HG03558 (cell line): ENCODE data around the gene BIK.
A peak's percentile ranks its signal among the peaks of the same experiment; 100 is the strongest.
"Not testable (repeated sequence)": the region's sequence is repeated elsewhere in the genome, so short reads cannot be mapped to it uniquely, and the experiment has no call there.

ENCODE experiments used
- ATAC-seq: cut with Tn5 transposase; IDR thresholded peaks from one replicate; pipeline ENCODE4 v1.9.1; 2021; ENCODE audit warnings: moderate number of reproducible peaks; ENCODE audit not compliant: unreplicated experiment; ENCODE audit errors: extremely low read depth

Gene BIK

GRCh38 chr22:43133401-43133800 is 22.9 kb downstream of the BIK start:
- ATAC-seq, result no peak

- no peak for ATAC-seq
Observed at GRCh38 chr22:43134553-43134952, 24.0 kb downstream of the BIK start.

GRCh38 chr22:43135565-43135964 is 25.0 kb downstream of the BIK start:
- ATAC-seq, result no peak

- no peak for ATAC-seq
Observed at GRCh38 chr22:43136255-43136654, 25.7 kb downstream of the BIK start.

GRCh38 chr22:43136801-43137200 is 26.3 kb downstream of the BIK start:
- no peak for ATAC-seq

GRCh38 chr22:43142880-43143562 is 32.5 kb downstream of the BIK start, which contains the start of gene MCAT:
Gene MCAT, minus strand, starts transcription at chr22:43143398. Its CDS starts 50 bp downstream, at chr22:43143348.
- peak; percentile 63 for ATAC-seq

GRCh38 chr22:43144949-43145348 is 34.4 kb downstream of the BIK start:
- ATAC-seq, result no peak

GRCh38 chr22:43145371-43145770 is 34.8 kb downstream of the BIK start:
- ATAC-seq, result not testable (repeated sequence)

- ATAC-seq, result not testable (repeated sequence)
Observed at GRCh38 chr22:43146332-43146731, 35.8 kb downstream of the BIK start.

GRCh38 chr22:43147821-43148220 is 37.3 kb downstream of the BIK start:
- no peak for ATAC-seq

- no peak for ATAC-seq
Observed at GRCh38 chr22:43148581-43148980, 38.0 kb downstream of the BIK start.

- no peak for ATAC-seq
Observed at GRCh38 chr22:43150731-43151206, 40.2 kb downstream of the BIK start.

- ATAC-seq, result no peak
Observed at GRCh38 chr22:43151251-43152002, 40.9 kb downstream of the BIK start, which contains the start of gene TSPO. Gene TSPO, plus strand, starts transcription at chr22:43151559. Its CDS starts 7,680 bp downstream, at chr22:43159239.

GRCh38 chr22:43152003-43152356 is 41.4 kb downstream of the BIK start:
- ATAC-seq, result no peak

- no peak for ATAC-seq
Observed at GRCh38 chr22:43152357-43153071, 42.0 kb downstream of the BIK start.

- no peak for ATAC-seq
Observed at GRCh38 chr22:43153899-43154298, 43.3 kb downstream of the BIK start.

GRCh38 chr22:43154887-43155536 is 44.5 kb downstream of the BIK start:
- no peak for ATAC-seq

GRCh38 chr22:43155789-43156188 is 45.2 kb downstream of the BIK start:
- ATAC-seq, result no peak

GRCh38 chr22:43156413-43156812 is 45.9 kb downstream of the BIK start:
- no peak for ATAC-seq

GRCh38 chr22:43157874-43158546 is 47.5 kb downstream of the BIK start:
- ATAC-seq, result no peak
